ENCODE data around the gene PFKFB3.

- TF ChIP-seq, protein P1, sequence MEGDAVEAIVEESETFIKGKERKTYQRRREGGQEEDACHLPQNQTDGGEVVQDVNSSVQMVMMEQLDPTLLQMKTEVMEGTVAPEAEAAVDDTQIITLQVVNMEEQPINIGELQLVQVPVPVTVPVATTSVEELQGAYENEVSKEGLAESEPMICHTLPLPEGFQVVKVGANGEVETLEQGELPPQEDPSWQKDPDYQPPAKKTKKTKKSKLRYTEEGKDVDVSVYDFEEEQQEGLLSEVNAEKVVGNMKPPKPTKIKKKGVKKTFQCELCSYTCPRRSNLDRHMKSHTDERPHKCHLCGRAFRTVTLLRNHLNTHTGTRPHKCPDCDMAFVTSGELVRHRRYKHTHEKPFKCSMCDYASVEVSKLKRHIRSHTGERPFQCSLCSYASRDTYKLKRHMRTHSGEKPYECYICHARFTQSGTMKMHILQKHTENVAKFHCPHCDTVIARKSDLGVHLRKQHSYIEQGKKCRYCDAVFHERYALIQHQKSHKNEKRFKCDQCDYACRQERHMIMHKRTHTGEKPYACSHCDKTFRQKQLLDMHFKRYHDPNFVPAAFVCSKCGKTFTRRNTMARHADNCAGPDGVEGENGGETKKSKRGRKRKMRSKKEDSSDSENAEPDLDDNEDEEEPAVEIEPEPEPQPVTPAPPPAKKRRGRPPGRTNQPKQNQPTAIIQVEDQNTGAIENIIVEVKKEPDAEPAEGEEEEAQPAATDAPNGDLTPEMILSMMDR (IDR thresholded peaks at IDR 0.05) = no peak
- no peak for TF ChIP-seq POLR2A (IDR thresholded peaks at IDR 0.05)
Measured at GRCh38 chr10:6249698-6250097, 47.0 kb downstream of the PFKFB3 start.
